ENCODE data around the gene CFAP100.

DNA sequence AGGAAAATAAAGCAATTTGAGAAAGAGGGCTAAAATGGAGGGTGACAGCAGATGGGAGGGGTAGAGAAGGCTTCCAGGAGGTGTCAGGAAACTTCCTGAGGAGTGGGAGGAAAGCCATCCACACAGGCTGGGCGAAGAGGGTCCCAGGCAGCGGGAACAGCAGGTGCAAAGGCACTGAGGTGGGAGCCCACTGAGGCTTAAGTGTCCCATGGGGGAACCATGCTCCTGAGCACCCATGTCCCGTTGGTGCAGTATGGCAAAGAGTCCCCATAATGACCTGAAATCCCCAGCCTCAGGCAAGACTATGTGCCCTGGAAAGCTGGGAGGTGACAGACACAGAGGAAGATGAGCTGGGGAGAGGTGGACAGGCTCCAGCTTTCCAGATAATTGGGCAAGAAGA is 30.0 kb downstream of the CFAP100 start:
- no peak for TF ChIP-seq POLR2A (IDR thresholded peaks at IDR 0.05; ENCODE audit: low read depth)
- TF ChIP-seq, protein P1, sequence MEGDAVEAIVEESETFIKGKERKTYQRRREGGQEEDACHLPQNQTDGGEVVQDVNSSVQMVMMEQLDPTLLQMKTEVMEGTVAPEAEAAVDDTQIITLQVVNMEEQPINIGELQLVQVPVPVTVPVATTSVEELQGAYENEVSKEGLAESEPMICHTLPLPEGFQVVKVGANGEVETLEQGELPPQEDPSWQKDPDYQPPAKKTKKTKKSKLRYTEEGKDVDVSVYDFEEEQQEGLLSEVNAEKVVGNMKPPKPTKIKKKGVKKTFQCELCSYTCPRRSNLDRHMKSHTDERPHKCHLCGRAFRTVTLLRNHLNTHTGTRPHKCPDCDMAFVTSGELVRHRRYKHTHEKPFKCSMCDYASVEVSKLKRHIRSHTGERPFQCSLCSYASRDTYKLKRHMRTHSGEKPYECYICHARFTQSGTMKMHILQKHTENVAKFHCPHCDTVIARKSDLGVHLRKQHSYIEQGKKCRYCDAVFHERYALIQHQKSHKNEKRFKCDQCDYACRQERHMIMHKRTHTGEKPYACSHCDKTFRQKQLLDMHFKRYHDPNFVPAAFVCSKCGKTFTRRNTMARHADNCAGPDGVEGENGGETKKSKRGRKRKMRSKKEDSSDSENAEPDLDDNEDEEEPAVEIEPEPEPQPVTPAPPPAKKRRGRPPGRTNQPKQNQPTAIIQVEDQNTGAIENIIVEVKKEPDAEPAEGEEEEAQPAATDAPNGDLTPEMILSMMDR (IDR thresholded peaks at IDR 0.05): no peak
